HFF-Myc (cell line): ENCODE data around the gene FTCD.

Source experiments
- DNase-seq: peaks from one replicate; pipeline ENCODE4 v3.0.0-alpha.2; 2011; ENCODE audit warnings: low read depth; ENCODE audit errors: extremely low read depth
- H3K4me3 ChIP-seq: replicated peaks from 2 replicates; pipeline ENCODE4 v1.5.1; 2011; ENCODE audit warnings: low read depth, mild to moderate bottlenecking, control low read depth, low read length
- CTCF ChIP-seq: IDR thresholded peaks from 2 replicates; pipeline ENCODE4 v1.5.1; 2012; ENCODE audit warnings: mild to moderate bottlenecking, low read depth, low read length, control low read depth; ENCODE audit errors: missing control alignments

Gene FTCD

DNA sequence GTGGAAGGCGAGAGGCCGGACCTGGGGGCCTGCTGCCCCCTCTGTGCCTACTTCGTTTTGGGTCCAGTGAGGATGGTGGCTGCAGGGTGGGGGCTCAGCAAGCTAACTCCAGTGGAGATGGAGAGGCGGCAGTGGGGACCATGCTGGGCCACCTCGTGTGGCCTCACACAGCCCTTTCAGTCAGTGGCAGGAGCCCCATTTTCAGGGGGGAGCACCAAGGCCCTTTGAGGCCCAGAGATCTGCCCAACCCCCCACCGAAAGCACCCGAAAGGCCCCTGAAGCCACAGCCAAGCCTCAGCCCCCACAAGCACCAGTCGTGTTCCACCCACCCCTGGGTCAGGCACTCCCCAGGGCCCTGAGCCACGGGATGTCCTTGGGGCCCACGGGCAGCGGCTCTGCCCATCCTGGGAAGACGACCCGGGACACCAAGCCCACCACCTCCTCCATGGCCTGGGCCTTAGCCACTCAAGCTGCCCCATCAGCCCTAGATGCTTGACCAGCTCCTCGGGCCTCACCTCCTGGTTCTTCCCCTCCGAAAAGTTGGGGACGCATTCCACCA is 345 bp downstream of the FTCD start:
- no peak for DNase-seq
- no peak for TF ChIP-seq CTCF
- no peak overlapping the region for H3K4me3 ChIP-seq

DNA sequence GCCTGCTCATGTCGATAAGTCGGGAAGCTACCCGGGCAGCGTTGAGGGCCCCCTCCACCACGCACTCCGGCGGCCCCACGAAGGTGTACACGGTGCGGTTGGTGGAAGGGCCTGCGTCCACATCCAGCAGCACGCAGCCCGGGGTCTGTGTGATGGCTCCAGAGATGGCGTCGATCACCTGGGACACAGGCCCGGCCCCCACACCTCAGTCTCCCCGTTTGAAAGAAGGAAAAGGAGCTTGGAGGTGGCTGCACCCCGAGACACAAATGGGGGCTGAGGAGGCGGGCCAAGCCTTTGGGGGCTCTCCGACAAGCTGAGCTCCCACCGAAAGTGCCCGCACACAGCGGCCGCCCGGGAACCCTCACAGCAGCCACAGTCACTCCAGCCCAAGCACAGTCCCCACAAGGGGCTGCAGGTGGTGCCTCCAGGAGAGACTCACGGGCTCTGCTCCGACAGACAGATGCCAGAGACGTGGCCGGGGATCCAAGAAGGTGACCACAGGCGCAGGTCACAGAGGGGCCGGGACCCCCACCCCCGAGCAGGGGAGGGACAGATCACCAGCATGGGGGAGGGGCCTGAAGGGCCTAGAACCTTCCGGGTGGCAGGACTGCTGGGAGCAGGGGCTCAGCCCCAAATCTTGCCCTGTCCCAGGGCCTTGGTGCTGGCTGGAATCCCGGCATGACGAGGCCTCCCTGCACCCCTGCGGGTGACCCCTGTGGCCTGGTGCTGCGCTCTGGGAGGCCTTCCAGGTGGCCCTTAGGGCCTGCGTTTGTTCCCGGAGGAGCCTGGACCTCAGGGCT is 1.0 kb downstream of the FTCD start:
- TF ChIP-seq CTCF = no peak
- DNase-seq = no peak
- no peak overlapping the region for H3K4me3 ChIP-seq

DNA sequence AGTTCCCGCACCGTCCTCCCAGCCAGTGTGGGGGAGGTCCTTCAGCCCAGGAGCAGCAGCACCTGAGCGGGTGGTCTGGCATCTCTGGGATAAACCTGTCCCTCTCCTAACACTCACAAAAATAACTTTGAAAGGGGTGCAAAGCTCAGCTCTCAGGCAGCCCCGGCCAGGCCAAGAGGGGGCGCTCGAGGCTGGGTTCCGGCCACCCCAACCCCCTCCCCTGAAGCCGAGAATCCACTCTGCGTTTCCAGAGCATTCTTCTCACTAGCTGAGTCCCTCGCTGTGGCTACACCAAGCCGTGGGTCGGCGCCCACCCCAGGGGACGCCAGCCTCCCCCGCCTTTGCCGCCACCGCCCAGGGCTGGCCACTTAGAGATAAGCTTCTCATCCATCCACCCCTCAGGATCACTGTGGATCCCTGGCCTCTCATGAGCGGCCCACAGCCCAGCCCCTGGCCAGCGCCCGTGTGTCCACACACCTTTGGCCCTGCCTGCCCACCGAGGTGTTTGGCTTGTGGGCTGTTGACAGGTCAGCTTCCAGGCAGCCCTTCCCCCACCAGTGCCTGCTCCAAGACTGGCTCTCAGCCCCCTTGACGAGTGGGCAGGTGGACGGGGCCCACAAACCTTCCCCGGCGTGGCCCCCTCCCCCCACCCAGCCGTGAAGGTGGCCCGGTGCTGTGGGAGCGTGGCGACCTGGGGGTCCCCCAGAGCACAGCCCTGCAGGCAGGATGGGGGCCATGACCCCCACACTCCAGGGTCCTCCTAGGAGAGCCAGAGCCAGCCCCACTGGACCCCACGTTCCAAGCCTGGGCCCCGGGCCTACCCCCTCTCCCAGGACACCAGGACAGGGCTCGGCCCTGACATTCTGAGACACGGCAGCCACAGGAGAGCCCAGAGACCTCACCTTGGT is 1.9 kb downstream of the FTCD start:
- peak; percentile 82 for TF ChIP-seq CTCF
- H3K4me3 ChIP-seq = no peak overlapping the region
- DNase-seq = no peak

DNA sequence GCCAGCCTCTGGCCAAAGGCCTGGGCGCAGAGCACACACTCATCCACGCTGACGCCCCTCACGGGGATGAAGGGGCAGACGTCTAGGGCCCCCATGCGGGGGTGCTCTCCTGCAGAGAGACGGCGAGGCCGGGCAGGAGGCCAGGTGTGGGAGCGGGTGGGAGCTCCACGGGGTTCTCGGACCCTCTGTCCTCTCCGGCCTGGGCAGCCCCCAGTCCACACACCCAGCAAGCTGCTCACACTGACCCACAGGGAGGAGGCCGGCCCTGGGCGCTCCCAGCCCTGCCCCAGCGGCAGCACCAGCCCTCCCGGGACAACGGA is 2.5 kb downstream of the FTCD start:
- no peak overlapping the region for H3K4me3 ChIP-seq
- no peak for TF ChIP-seq CTCF
- DNase-seq = no peak

DNA sequence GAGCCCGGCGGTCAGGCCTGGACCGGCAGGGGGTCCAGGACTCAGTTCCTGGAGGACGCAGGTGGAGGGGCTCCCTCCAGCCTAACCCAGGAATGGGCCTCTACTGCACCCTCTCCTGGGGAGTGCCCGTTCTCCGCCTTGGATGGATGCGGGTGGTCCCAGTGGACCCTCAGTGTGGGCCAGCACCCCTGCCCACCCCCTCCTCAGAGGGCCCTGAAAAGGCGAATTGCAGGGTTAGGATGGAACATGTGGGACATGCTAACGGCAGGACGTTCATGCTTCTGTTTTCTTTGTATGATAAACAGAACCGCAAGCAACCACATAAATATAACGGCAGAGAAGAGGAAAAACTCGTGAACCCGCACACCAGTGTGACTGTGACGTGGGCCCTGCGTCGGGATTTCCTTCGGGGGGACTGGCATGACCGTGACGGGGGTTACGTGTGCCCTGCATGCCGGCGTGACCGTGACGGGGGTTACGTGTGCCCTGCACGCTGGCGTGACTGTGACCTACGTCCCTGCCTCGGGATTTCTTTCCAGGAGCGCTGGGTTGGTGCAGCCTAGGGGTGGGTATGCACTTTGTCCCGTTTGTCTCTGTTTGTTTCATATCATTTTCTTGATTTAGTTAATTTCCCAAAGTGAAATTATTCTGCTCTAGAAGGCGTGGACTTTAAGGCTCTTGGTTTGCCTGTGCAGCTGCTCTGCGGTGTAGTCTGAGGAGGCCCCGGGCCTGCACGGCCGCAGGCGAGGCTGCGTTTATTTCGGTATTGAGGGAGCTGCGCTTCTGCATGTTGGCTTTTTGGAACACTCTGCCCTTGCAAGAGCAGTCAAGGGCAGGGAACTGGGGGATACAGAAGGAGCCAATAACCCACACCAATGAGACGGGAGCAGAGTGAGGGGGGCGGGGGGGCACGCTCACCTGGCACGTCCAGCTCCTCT is 3.1 kb downstream of the FTCD start:
- no peak for TF ChIP-seq CTCF
- no peak for DNase-seq
- no peak overlapping the region for H3K4me3 ChIP-seq
